GM12873 (cell line): ENCODE results near the gene ZCCHC7.

Experiments used
- TF ChIP-seq, protein P1 (sequence below): IDR thresholded peaks from 2 replicates; pipeline ENCODE4 v1.5.1; 2012; ENCODE audit warnings: low read depth, mild to moderate bottlenecking, moderate library complexity, low read length, control low read depth; ENCODE audit not compliant: insufficient read depth; ENCODE audit errors: missing control alignments

ZCCHC7 gene

DNA sequence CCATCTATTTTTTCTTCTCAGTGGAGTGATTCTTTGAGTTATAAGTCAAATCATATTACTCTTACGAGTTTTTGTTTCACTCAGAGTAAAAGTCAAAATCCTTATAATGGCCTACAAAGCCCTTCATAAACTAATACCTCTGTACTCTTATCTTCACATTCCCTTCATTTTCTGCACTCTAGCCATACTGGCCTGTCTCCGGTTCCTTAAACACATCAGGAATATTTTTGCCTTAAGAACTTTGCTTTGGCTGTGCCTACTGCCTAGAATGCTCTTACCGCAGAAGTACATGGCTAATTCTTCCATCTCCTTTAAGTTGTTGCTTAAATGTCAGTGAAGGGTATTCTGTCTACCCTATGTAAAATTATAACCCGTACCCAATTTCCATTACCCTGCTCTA is 169.3 kb downstream of the ZCCHC7 start:
- TF ChIP-seq, protein P1, sequence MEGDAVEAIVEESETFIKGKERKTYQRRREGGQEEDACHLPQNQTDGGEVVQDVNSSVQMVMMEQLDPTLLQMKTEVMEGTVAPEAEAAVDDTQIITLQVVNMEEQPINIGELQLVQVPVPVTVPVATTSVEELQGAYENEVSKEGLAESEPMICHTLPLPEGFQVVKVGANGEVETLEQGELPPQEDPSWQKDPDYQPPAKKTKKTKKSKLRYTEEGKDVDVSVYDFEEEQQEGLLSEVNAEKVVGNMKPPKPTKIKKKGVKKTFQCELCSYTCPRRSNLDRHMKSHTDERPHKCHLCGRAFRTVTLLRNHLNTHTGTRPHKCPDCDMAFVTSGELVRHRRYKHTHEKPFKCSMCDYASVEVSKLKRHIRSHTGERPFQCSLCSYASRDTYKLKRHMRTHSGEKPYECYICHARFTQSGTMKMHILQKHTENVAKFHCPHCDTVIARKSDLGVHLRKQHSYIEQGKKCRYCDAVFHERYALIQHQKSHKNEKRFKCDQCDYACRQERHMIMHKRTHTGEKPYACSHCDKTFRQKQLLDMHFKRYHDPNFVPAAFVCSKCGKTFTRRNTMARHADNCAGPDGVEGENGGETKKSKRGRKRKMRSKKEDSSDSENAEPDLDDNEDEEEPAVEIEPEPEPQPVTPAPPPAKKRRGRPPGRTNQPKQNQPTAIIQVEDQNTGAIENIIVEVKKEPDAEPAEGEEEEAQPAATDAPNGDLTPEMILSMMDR, result no peak

DNA sequence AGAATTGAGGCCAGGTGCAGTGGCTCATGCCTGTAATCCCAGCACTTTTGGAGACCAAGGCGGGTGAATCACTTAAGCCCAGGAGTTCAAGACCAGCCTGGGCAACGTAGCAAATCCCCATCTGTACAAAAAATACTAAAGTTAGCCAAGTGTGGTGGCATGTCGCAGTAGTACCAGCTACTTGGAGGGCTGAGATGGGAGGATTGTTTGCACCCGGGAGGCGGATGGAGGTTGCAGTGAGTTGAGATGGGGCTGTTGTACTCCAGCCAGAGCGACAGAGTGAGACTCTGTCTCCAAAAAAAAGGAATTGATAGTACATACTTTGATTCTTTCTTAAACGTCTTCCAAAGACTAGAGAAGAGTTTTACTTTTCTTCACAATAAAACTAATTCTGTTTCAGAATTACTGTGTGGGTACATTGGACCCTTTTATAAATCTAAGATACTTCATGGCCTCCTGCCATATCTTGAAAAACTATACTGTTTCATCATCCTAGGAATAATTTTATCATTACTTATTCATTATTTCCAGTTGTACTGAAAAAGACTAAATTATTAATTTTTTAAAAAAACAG is 170.1 kb downstream of the ZCCHC7 start:
- TF ChIP-seq, protein P1, result no peak

- TF ChIP-seq, protein P1, result no peak
These were observed 170.6 kb downstream of the ZCCHC7 start for GRCh38 chr9:37290940-37291485.

DNA sequence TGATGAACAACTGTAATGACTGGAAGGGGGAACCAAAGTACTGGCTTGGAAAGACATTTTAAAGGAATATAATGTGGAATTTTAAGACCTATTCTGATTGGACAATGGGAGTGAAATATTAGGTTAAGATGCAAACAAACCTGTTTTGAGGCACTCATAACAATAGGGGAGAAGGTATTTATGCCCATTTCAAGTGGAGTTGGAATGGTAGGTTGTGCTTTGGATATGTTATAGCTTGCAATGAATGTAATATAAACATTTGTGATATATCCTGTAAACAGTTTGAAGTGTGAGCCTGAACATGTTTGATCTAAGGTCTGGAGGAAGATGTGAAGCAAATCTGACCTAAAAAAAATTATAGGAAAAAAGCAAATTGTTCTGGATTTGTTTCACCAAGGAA is 172.5 kb downstream of the ZCCHC7 start:
- TF ChIP-seq, protein P1, result no peak

DNA sequence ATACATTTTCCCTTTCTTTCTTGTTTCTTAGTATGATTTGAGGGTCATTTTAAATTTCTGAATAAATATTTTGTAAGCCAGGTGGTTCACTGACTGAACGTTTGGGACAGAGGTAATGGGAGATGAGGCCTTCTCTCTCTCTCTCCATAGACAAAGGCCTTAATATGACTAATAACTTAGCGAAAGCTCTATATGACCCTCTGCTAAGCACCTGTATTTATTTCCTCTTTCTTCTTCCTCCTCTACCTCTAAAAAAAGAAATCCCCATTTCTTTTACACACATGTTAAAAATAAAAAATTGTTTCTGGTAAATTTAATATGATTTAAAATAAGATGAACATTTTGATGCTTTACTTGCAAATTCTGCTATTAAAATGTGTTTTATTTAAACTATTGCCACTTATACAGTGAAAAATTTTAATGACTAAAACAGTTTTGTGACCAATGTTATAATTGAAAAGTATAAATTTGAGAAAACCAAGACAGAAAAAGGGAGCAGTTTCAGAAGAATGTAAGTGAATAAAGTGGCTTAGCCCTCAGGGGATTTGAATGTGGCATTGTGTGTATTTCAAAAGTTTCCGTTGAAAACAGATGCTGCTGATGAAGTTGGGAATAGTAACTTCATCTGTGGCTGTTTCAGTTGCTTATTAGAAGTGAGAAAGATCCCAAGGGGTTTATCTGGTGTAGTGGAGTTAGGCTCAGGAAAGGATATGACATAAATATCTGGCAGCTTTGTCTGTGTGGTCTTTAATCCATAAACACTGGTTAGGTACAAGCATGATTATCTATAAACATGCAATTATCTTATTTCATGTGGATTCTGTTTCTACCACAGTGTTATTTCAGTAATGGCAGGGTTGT is 173.5 kb downstream of the ZCCHC7 start:
- TF ChIP-seq, protein P1, result no peak

GRCh38 chr9:37295178-37295577 is 174.8 kb downstream of the ZCCHC7 start:
- TF ChIP-seq, protein P1, result no peak

DNA sequence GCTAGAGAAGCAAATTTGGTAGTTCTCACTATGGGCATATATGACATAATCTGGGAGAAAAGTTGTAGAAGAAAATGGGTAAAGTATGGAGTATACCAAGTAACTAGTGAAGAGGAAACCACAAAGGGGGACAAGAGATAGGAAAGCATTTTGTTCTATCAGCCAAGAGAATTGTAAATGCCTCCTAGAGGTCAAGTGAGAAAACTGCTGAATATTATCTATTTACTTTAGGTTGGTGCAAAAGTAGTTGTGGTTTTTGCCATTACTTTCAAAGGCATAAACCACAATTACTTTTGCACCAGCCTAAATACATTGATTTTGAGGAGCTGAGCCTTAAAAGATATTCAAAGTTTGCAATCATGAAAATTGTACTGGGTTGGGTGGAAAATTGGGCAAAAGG is 175.4 kb downstream of the ZCCHC7 start:
- TF ChIP-seq, protein P1, result peak; percentile 53
